AG04450 (cell line): ENCODE data around the gene NOX4. TPM values are rescaled to one million over a fixed set of nuclear protein-coding genes. Genes with fewer than 3 reads are reported as not detected.

Experiments
- CTCF ChIA-PET: fragments of 300-600, 350-600 bp; formaldehyde crosslinking; extraction: SDS; loops from one replicate; lab custom pipeline; 2022; ENCODE audit warnings: antibody characterized with exemption, inconsistent platforms; lab: Charles Lee
- POLR2A ChIA-PET: fragments of 350-600 bp; formaldehyde crosslinking; extraction: SDS; loops from one replicate; lab custom pipeline; 2021; ENCODE audit warnings: antibody characterized with exemption, inconsistent platforms; lab: Yijun Ruan, JAX
- DNase-seq: peaks from one replicate; pipeline ENCODE4 v3.0.0-alpha.2; 2011; ENCODE audit warnings: low read depth, low spot score
- H3K27ac ChIP-seq: one replicate; pipeline ENCODE4 v1.5.1; 2012; ENCODE audit warnings: low read depth, low read length, control low read depth
- H3K27me3 ChIP-seq: one replicate; pipeline ENCODE4 v1.6.0; 2012; ENCODE audit warnings: low read length; ENCODE audit not compliant: control insufficient read depth, insufficient read depth
- H3K4me3 ChIP-seq: 2 replicates; pipeline ENCODE4 v1.5.1; 2011; ENCODE audit warnings: mild to moderate bottlenecking, low read depth, low read length, control low read depth
- H3K9me3 ChIP-seq: 2 replicates; pipeline ENCODE4 v1.5.1; 2012; ENCODE audit warnings: low read length; ENCODE audit not compliant: control insufficient read depth, insufficient read depth
- polyA plus RNA-seq: library from polyadenylated mRNA; depleted of rRNA; stranded (reverse); fragments of >200 nt; gene quantifications from 2 replicates; pipeline ENCODE4 v1.2.3, GENCODE V29; 2011
- TF ChIP-seq, protein P1 (sequence below): IDR thresholded peaks from 2 replicates; pipeline ENCODE4 v1.5.1; 2011; ENCODE audit warnings: low read depth, low read length, control low read depth, inconsistent platforms

Gene NOX4
- polyA plus RNA-seq, 1 experiment: 5.1 TPM

DNA sequence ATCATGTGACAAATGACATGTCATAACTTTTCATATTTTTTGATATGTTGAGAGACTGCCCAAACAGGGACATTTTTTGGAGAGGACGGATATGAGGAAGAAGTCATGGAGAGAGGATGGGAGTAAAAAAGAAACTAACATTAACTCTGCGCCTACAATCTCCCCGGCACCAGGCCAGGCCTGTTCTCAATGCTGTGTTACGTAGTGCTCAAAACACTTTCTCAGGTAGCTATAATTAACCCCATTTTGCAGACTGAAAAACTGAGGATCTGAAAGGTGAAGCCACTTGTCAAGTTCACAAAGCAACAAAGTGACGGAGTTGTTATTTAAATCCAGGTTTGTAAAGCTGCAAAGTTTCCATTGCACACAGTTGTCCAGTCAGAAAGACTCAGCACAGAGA is 17.4 kb upstream of the NOX4 start:
- POLR2A ChIA-PET: interaction anchor here (1.2 kb wide), 1 partner anchor 18 kb away, joined by 3 read pairs; the partner anchor contains the start of gene NOX4
- Histone ChIP-seq H3K9me3 (no peaks in the 10 kb centered on the region), H3K27me3 (no peaks in the 10 kb centered on the region), H3K4me3 (no peak overlapping the region), H3K27ac (no peak overlapping the region)
- DNase-seq: no peak
- TF ChIP-seq, protein P1, sequence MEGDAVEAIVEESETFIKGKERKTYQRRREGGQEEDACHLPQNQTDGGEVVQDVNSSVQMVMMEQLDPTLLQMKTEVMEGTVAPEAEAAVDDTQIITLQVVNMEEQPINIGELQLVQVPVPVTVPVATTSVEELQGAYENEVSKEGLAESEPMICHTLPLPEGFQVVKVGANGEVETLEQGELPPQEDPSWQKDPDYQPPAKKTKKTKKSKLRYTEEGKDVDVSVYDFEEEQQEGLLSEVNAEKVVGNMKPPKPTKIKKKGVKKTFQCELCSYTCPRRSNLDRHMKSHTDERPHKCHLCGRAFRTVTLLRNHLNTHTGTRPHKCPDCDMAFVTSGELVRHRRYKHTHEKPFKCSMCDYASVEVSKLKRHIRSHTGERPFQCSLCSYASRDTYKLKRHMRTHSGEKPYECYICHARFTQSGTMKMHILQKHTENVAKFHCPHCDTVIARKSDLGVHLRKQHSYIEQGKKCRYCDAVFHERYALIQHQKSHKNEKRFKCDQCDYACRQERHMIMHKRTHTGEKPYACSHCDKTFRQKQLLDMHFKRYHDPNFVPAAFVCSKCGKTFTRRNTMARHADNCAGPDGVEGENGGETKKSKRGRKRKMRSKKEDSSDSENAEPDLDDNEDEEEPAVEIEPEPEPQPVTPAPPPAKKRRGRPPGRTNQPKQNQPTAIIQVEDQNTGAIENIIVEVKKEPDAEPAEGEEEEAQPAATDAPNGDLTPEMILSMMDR: no peak
- CTCF ChIA-PET: no interaction called here

DNA sequence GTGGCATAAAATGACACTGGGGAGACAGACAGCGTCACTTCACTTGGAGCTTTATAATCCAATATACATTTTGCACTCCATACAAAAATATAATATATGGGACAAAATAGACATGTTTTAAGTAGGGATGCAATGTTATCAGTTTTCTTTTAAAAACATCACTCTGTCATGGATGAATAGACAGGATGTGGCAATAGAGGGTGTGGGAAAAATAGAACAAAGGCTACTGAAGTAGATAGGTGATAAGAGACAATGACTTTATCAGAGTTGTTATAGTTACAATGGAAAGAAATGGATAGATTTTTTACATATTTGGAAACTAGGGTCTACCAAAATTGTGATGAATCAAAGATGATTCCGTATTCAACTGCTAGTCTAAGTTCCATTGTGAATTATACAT is 13.1 kb upstream of the NOX4 start:
- no peak overlapping the region for H3K4me3 ChIP-seq
- no peaks in the 10 kb centered on the region for H3K9me3 ChIP-seq
- CTCF ChIA-PET: no interaction called here
- TF ChIP-seq, protein P1: no peak
- no peak for DNase-seq
- no peak overlapping the region for H3K27ac ChIP-seq
- H3K27me3 ChIP-seq: no peaks in the 10 kb centered on the region
- POLR2A ChIA-PET: no interaction called here

DNA sequence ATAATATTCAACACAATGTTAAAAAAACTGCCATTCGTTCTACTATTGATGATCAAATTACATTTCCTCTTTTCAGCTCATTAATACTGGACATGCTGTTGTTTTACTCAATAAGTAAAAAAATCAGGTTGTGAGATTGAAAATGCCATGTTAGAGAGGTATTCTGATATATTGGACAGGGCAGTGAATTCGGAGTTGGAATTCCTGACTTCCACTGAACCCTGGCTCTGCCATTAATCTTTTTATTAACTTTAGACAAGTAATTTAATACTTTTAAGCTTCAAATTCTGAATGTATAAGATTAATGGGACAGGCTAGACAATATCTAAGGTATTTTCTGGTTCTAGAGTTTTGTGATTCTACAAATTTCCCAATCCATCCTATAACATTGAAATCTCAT is 12.2 kb upstream of the NOX4 start:
- no peak overlapping the region for H3K4me3 ChIP-seq
- ChIA-PET CTCF (interaction anchor here (0.7 kb wide), 1 partner anchor 10 kb away, joined by 3 read pairs; no protein-coding TSS in a partner anchor), POLR2A (no interaction called here)
- H3K27me3 ChIP-seq: no peaks in the 10 kb centered on the region
- DNase-seq: no peak
- H3K27ac ChIP-seq: no peak overlapping the region
- H3K9me3 ChIP-seq: no peaks in the 10 kb centered on the region
- TF ChIP-seq, protein P1: no peak

DNA sequence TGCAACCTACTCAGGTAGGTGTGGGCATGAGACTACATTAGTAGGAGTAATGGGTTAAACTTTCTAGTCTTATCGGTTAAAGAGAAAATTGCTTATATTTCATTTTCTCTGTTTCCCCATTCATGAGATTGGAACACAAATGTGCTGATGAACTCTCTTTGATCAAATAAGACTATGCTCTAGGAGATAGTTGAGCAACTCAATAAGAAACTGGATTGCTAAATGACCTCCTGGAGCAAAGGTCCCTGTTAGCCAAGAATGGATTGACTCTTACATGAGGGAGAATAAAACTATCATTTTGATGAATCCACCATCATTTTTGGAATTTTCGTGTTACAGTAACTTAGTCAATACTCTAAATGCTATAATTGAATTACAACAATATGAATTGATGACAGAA is 11.1 kb upstream of the NOX4 start:
- Histone ChIP-seq H3K4me3 (no peak overlapping the region), H3K27me3 (no peaks in the 10 kb centered on the region), H3K9me3 (no peaks in the 10 kb centered on the region), H3K27ac (no peak overlapping the region)
- CTCF ChIA-PET: no interaction called here
- TF ChIP-seq, protein P1: no peak
- no peak for DNase-seq
- POLR2A ChIA-PET: no interaction called here

DNA sequence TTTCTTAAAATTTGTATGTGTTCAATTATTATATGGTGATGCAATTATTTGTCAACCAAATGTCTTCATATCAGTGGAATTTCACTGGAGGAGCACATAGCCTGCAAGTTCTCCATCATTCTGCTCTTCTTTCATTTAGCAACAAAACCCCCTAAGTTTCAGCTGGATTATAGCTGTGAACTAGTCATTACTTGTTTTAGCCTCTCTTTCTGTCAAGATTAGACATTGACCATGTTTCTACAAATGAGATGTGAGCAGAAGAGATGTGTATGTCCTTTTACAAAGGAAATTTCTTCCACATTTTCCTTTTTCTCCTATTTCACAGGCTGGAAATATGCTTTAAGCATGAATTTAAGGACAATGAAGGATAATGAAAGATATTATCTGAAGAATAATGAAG is 9.2 kb upstream of the NOX4 start:
- POLR2A ChIA-PET: no interaction called here
- H3K27me3 ChIP-seq: no peaks in the 10 kb centered on the region
- no peaks in the 10 kb centered on the region for H3K9me3 ChIP-seq
- TF ChIP-seq, protein P1: no peak
- CTCF ChIA-PET: no interaction called here
- H3K4me3 ChIP-seq: no peak overlapping the region
- DNase-seq: no peak
- no peak overlapping the region for H3K27ac ChIP-seq
